SKM-1 (cell line): ENCODE measurements around the gene CRB3.
"Not testable (repeated sequence)": the region's sequence is repeated elsewhere in the genome, so short reads cannot be mapped to it uniquely, and the experiment has no call there.

Source experiments
- DNase-seq: peaks from one replicate; lab custom pipeline; 2025; ENCODE audit not compliant: unreplicated experiment; lab: John Stamatoyannopoulos, UW

CRB3 gene

DNA sequence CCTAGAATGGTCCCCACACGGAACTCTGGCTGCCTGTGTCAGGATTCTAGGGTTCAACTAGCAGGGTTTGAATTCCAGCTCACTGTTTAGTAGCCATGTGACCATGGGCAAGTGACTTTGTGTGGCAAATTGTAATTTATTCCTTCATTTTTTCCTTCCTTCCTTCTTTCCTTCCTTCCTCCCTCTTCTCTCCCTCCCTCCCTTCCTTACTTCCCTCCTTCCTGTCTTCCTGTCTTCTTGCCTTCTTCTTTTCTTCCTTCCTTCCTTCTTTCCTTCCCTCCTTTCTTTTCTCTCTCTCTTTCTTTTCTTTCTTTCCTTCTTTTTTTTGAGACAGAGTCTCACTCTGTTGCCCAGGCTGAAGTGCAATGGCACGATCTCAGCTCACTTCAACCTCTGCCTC, 26.1 kb downstream of the CRB3 start:
- DNase-seq, result no peak

DNA sequence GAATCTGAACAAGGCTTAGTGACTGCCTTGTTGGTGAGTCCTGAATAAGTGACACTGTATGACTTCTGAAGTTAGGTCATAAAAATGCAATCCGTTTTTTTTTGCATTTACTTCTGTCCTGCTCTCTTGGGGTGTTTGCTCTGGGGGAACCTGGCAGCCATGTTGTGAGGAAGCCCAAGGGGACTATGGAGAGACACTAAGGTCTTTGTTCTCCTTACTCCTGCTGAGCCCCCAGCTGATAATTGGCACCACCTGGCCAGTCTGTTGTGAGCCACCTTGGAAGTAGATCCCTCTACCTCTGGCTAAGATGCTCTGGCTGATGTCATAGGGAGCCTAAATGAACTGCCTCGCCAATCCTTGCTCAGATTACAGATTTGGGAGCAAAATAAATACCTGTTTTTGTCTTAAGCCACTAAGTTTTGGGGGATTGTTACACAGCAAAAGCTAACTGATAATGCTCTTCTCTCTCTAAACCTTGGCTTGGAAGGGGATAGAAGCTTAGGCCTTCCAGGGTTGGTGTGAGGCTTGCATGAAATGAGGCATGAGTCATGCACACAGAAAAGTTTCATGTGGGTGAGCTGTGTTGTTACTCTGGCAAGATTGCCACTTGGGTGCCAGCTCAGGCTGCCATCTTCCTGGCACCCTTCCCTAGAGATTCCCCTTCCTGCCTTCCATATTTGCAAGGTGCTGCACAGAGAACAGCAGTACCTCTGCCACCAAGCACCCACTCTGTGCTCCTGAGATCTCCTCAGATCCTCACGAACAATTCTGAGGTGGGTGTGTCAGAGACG, 27.9 kb downstream of the CRB3 start:
- no peak for DNase-seq

DNA sequence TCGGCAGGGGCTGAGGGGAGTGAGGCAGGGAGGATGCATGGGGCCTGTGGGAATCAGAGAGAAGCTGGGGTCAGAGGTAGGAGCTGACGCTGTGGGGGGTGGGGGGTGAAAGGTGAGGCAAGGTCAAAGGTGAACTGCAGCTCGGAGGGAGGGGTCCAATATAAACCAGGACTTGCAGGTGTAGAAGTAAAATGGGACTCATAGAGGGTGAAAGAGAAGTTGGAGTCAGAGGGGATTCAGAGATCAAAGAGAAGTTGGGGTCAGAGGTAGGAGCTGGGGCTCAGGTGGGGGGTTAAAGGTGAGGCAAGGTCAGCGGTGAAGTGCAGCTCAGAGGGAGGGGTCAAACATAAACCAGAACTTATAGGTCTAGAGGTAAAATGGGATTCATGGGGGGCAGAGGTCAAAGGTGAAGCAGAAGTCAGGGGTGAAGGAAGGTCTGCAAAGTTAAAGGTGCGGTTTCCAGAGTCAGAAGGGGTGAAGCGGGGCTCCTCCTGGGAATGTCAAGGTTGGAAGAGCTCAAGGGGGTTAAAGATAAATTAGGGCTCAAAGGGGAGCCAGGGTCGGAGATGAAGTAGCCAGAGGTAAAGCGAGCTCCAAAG, 30.5 kb downstream of the CRB3 start:
- DNase-seq, result no peak

DNA sequence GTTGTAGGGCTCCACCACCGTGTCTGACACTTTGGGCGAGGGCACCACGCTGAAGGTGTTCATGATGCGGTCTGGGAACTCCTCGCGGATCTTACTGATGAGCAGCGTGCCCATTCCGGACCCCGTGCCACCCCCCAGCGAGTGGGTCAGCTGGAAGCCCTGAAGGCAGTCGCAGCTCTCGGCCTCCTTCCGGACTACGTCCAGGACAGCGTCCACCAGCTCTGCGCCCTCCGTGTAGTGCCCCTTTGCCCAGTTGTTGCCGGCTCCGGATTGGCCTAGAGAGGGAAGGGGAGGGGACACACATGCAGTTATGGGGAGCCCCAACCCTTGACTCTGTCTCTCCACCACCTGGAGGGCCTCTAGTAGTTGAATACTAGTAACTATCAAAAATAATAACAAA, 31.9 kb downstream of the CRB3 start:
- DNase-seq, result no peak

DNA sequence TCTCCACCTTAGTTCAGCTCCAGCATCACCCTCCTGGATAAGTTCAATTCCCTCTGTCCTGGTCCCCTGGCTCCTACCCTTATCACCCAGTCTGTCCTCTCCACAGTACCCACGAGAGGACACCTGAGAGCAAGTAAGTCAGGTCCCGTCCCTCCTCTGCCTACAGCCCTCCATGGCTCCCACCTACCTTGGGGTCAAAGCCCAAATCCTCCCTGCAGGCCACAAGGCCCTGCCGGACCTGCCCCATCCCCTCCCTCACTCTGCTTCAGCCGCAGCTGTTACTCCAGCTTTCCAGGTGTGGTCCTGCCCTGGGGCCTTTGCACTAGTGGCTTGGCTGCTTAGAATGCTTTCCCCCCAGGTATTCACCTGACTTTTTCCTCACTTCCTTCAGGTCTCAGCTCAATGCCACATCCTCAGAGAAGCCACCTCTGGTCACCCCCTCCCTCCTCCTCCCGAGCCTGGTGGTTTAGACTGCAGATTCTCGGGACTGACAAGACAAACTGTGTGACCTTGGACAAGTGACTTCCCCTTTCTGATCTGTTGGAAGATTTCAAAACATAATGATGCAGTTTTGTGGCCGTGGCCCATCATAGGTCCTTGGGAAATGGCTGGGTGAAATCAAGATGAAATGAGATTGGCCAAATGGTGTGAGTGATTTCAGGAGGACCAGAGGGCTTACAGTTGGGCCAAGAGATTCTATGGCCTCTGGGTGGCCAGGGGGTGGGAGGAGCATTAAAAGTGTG, 34.4 kb downstream of the CRB3 start:
- DNase-seq, result peak; percentile 97

DNA sequence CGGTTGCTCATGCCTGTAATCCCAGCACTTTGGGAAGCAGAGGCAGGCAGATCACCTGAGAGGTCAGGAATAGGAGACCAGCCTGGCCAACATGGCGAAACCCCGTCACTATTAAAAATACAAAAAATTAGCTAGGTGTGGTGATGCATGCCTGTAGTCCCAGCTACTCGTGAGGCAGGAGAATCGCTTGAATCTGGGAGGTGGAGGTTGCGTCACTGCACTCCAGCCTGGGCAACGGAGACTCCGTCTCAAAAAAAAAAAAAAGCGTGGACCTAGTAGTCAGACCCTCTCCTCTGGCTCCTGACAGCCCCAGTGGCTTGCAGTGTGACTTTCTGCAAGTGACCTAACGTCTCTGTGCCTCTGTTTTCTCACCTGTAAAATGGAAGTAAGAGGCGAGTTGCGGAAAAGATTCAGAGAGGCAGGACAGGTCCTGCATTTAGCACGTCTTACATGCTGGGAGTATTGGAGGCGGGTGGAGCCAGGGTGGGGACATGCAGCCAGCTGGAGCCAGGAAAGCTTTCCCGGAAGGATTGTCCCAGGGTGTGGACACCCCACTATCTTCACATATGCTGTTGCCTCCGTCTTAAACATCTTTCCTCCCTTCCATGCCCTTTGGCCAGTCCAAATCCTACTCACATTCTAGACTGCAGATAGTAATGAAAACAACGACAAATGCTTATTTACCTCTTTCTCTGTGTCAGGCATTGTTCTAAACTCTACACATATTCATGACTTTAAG, 35.1 kb downstream of the CRB3 start:
- DNase-seq, result no peak

DNA sequence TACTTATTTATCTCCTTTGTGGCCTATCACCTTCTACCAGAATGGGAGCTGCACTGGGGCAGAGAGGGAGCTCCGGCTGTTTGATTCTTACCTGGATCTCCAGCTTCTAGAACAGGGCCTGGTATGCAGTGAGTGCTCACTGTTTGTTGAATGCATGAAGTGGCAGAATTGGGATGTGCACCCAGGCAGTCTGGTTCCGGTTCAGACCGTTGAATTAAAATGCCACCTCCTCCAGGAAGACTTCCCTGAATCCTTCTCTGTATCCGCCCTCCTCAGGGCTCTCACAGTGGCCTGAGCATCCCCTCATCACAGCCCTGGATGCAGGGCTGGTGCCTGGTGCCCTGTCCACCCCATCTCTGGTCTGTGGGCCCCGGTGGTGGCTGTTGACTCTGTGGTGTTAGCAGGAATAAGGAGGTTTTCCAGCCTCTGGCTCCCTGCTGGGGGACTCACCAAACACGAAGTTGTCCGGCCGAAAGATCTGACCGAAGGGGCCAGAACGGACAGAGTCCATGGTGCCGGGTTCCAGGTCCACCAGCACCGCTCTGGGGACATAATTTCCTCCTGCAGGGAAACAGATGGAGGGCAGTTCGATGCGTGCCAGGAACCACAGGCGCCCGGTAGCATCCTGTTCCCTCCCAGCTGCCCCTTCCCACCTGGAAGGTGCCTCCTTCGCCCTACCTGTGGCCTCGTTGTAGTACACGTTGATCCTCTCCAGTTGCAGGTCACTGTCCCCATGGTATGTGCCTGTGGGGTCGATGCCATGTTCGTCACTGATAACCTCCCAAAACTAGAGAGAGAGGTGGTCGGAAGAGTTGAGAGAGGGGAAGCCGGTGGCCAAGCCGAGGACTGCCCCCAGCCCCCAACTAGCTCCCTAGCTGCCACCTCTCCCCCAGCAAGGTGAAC, 37.0 kb downstream of the CRB3 start:
- DNase-seq, result no peak

DNA sequence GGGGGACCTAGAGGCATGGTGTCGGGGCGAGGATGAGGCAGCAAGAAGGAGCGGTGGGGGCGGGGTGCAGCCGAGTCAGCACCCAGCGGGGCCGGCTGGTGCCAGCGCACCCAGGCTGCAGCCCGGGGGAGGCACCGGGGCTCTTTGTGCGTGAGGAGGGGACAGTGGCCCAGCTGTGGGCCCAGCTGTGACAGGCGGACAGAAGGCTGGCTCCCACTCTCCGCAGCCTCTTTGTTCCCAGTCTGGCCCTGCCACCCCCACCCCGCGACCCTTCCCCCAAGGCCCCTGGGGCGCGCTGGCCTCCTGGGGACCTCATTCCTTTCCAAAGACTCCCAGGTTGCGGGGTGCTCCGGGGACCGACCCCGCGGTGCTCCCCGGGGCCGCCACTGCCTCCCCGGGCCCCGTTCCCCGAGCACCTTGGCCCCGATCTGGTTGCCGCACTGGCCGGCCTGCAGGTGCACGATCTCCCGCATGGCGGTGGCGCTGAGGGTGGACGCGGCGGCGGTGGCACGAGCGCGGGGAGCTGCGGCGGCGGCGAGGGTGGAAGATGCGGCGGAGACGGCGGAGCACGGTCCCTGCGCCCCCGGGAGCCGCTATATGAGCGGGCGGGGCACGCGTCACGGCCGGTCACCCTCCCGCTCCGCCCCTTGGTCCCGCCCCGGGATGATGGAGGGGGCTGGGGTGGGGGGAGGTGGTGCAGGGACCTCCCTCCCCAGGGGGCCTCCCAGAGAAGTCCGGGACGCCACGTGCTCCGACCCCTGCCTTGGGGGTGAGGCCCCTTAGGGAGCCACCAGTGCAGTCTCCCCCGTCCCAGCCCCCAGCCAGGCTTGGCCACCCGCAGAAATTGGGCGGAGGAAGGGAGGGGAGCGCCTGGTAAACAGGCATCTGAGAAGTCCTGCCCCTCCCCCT, 37.9 kb downstream of the CRB3 start, which contains the start of gene TUBB4A:
Gene TUBB4A, minus strand, starts transcription at position 570 of the 909 bp plus-strand sequence. Its CDS starts 97 bp downstream, at position 473.
- DNase-seq, result no peak

DNA sequence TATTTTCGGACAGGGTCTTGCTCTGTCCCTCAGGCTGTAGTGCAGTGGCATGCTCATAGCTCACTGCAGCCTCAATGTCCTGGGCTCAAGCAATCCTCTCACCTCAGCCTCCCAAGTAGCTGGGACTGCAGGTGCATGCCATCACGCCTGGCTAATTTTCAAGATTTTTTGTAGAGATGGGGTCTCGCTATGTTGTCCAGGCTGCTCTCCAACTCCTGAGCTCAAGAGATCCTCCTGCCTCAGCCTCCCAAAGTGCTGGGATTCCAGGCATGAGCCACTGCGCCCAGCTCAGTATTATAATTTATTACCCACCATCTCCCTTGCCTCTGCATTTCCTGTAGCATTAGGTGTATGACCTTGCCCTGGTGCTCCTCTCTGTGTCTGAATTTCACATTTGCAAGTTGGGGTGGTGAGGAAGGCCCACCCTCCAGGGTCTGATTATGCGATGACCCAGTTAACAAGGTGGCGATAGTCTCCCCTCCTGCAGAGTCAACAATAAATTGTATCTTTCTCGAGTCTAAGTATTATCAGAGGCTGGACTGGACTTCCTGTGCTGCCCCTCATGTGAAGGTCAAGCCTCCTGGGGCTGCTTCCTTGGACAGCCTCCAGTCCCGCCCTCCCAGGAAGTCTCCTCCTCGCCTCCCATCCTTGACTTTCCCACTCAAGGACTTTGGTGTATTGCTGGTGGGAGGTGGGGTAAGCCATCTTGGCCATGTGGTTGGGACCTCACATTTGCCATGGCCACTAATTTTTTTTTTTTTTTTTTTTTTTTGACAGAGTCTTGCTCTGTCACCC, 39.5 kb downstream of the CRB3 start:
- no peak for DNase-seq

DNA sequence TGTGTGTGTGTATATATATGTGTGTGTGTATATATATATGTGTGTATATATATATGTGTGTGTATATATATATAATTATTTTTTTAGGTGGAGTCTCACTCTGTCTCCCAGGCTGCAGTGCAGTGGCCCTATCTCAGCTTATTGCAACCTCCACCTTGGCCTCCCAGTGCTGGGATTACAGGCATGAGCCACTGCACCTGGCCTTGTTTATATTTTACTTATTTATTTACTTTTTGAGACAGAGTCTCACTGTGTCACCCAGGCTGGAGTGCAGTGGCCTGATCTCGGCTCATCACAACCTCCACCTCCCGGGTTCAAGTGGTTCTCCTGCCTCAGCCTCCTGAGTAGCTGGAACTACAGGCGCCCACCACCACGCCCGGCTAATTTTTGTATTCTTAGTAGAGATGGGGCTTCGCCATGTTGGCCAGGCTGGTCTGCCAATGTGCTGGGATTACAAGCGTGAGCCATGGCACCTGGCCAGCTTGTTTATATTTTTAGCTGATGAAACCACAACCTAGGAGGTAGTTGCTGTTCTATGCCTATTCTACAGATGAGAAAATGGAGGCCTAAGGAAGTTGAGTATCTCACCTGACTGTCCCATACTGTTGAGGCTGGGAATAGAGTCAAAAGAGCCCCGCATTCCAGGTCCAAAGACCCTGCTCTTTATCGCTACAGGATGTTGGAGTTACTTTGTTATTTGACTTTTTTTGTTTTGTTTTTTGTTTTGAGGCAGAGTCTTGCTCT, 44.1 kb downstream of the CRB3 start:
- DNase-seq, result not testable (repeated sequence)

DNA sequence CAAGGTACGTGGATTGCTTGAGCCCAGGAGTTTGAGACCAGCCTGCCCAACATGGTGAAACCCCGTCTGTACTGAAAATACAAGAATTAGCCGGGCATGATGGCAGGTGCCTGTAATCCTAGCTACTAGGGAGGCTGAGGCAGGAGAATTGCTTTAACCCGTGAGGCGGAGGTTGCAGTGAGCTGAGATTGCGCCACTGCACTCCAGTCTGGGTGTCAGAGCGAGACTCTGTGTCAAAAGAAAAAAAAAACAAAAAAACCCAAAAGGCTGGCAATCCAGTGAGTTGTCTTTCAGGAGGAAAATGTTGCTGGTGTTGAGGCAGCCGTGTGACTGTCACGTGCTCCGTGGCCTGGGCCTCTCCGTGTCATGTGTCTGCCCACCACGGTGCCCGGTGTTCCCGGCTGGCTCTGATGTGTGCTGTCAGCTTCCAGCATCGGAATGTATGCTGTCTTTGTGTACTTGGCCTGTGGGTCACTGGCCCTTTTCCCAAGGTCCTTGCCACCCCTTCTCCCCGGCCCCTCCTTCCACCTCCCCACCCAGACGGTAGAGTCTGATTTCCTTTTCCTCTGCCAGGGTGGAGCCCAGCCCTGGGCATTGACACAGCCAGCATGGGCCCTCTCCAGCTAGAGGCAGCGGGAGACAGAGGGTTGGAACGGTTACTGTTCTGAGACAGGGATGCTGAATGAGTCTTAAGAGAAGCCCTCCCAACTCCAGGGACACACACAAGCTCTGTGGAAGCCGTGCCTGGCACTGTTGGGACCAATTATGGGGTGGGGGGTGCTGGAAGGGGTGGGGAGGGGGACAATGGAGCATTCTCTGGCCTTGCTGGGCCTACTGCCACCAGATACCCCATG, 45.3 kb downstream of the CRB3 start:
- DNase-seq, result no peak

DNA sequence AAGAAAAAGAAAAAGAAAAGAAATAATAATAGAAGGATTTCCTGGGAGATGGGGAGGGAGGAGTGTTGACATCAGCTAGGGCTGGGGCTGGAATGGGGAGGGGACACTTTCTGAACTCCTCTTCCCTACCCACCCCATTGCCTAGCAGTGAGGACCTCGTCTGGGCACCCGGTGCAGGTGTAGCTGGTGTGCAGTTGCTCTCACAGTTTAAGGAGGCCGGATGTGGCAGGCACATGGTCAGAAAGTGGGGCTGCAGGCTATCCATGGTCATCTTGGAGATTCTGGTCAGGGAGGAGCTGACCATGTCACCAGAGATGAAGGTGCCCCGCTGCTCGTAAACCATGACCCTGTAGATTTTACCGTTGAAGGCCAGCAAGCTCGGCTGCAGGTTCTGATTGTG, 46.5 kb downstream of the CRB3 start:
- no peak for DNase-seq

DNA sequence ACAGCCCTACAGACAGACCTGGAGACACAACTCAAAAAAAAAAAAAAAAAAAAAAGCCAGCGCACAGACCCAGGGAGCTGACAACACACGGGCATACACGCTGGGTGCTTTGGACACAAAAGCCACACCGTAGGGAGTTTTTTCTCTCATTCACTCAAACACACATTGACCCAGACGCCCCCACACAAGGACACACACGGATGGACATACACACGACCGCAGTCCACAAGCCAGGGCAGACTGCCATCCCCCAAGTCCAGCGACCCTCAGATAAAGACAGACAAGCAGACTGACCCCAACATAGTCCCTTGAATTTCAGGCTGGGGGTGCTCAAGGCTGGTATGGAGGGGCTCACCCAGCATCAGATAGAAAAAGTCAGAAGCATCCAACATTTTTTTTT, 50.0 kb downstream of the CRB3 start:
- DNase-seq, result no peak

DNA sequence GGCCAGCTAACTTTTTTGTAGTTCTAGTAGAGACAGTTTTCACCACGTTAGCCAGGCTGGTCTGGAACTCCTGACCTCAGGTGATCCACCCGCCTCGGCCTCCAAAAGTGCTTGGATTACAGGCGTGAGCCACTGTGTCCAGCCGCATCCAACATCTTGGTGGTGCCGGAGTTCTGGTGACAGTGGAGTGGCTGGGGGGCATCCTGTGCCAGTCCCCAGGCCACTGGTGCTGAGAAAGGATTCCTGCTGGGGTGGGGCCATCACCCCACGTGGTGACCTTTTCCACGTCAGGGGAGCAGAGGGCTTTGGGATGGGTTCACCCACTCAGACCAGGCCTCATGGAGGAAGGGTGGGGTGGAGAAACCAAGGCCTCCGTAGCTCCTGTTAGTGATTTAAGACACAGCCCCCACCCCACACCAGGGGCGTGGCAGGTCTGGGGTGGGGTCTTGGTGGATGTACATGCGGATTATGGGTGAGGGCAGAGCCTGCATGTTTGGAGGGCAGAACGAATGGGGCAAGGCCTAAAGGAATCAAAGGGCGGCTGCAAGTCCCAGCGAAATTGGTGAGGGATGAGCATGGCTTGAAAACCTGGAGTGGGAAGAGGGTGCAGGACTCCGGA, 51.0 kb downstream of the CRB3 start:
- DNase-seq, result no peak

DNA sequence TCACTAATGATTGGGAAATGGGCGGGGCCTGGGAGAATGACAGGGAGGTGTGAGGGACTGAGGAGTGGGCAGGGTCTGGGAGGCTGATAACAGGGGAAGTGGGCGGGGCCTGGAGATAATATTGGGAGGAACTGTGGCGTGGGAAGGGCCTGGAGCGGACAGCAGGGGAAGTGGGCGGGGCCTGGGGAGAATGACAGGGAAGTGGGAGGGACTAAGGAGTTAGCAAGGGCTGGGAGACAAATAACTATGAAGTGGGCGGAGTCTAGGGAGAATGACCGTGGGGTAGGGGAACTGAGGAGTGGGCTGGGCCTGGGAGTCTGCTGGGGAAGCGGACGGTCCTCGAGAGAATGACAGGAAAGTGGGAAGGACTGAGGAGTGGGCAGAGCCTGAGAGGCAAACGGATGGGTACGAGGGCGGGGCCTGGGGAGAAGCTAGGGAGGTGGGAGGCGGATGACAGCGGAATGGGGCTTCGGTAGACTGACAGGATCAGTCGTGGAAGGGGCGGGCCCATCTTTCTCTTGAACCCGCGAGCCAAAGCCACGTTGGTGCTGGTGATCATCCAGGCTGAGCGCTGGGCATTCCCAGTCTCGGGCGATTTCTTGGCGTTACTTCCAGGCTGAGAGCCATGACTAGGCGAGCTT, 52.1 kb downstream of the CRB3 start:
- peak; percentile 98 for DNase-seq
